HCT116 (cell line): ENCODE results near the gene CDHR3. TPM values are rescaled to one million over a fixed set of nuclear protein-coding genes. Genes with fewer than 3 reads are reported as not detected.
A peak's percentile ranks its signal among the peaks of the same experiment; 100 is the strongest.

Experiments
- ATAC-seq: fragments of 200-7000 bp; cut with Tn5 transposase; 2 replicates; pipeline ENCODE4 v1.9.1; 2020; ENCODE audit warnings: mild to moderate bottlenecking, moderate library complexity
- BruUV-seq: library from RNA; stranded (reverse); fragments of 400-500 nt; replicated peaks from 2 replicates; lab custom pipeline; 2021; lab: Mats Ljungman, UMichigan
- CTCF ChIA-PET: fragments of 300-600 bp; sonication (Branson Sonifier 250); formaldehyde crosslinking; loops from one replicate; lab custom pipeline; 2021; ENCODE audit warnings: antibody characterized with exemption; lab: Charles Lee
- POLR2A ChIA-PET: fragments of 300-600, 350-600 bp; sonication (Branson Sonifier 250); formaldehyde crosslinking; loops from one replicate; lab custom pipeline; 2021; ENCODE audit warnings: antibody characterized with exemption; lab: Charles Lee
- RAD21 ChIA-PET, 2 experiments: fragments of 300-600 bp; sonication (Branson Sonifier 250); formaldehyde crosslinking; loops; one replicate each; lab custom pipeline; 2023; ENCODE audit warnings: low total read pairs in 2 of 2; ENCODE audit not compliant: uncharacterized antibody in 2 of 2, unreplicated experiment in 2 of 2, low non-redundant PET in 1 of 2; lab: Charles Lee
- DNase-seq: peaks from one replicate; pipeline ENCODE4 v3.0.0-alpha.2; 2010; ENCODE audit warnings: low read depth, low spot score
- H2AFZ ChIP-seq: fragments of 200-600 bp; shearing (Covaris generic), sonication (generic); 2 replicates; pipeline ENCODE4 v1.6.1; 2017; ENCODE audit warnings: low read depth, mixed run types, mixed read lengths, antibody characterized with exemption, low read length; ENCODE audit not compliant: poor library complexity, severe bottlenecking
- H3K27ac ChIP-seq: 2 replicates; pipeline ENCODE4 v1.5.1; 2012; ENCODE audit warnings: low read depth, low read length
- H3K27me3 ChIP-seq: fragments of 200-600 bp; sonication (generic); 2 replicates; pipeline ENCODE4 v1.6.1; 2016; ENCODE audit warnings: mixed run types, low read length, mixed read lengths; ENCODE audit not compliant: insufficient read depth
- H3K36me3 ChIP-seq, 2 experiments: fragments of 200-500 bp in 1 of 2; fragments of 200-600 bp in 1 of 2; sonication (Bioruptor generic) in 1 of 2; sonication (generic) in 1 of 2; 2 replicates each; pipeline versions ENCODE4 v1.5.1 to v1.6.1; 2014 to 2016; ENCODE audit warnings: low read length in 2 of 2, inconsistent platforms in 1 of 2, mixed read lengths in 1 of 2, mixed run types in 1 of 2; ENCODE audit not compliant: insufficient read depth in 2 of 2, control insufficient read depth in 1 of 2
- H3K4me1 ChIP-seq, 2 experiments: fragments of 200-600 bp in 1 of 2; sonication (generic) in 1 of 2; 2 replicates each; pipeline versions ENCODE4 v1.5.1 to v1.6.1; 2012 to 2017; ENCODE audit warnings: low read length in 2 of 2, inconsistent platforms in 1 of 2, mild to moderate bottlenecking in 1 of 2, mixed read lengths in 1 of 2, mixed run types in 1 of 2, moderate library complexity in 1 of 2; ENCODE audit not compliant: insufficient read depth in 2 of 2, control insufficient read depth in 1 of 2
- H3K4me2 ChIP-seq: fragments of 200-600 bp; sonication (generic); 2 replicates; pipeline ENCODE4 v1.6.1; 2017; ENCODE audit warnings: mixed run types, low read length, mixed read lengths
- H3K4me3 ChIP-seq, 2 experiments: fragments of 200-600 bp in 1 of 2; sonication (generic) in 1 of 2; replicated peaks in 1 of 2; 2 replicates each; pipeline ENCODE4 v1.5.1; 2011 to 2016; ENCODE audit warnings: low read length in 2 of 2, control low read depth in 1 of 2, low read depth in 1 of 2, mild to moderate bottlenecking in 1 of 2, mixed read lengths in 1 of 2, mixed run types in 1 of 2
- H3K79me2 ChIP-seq: fragments of 200-600 bp; sonication (generic); 2 replicates; pipeline ENCODE4 v1.6.1; 2017; ENCODE audit warnings: mild to moderate bottlenecking, mixed run types, low read length, moderate library complexity, mixed read lengths; ENCODE audit not compliant: insufficient read depth
- H3K9ac ChIP-seq: fragments of 200-600 bp; sonication (generic); 2 replicates; pipeline ENCODE4 v1.6.1; 2016; ENCODE audit warnings: low read length, mixed read lengths
- H3K9me2 ChIP-seq: fragments of 200-600 bp; sonication (generic), shearing (Covaris generic); 2 replicates; pipeline ENCODE4 v1.6.1; 2017; ENCODE audit warnings: mixed run types, mild to moderate bottlenecking, moderate library complexity; ENCODE audit not compliant: insufficient read depth
- H3K9me3 ChIP-seq, 2 experiments: fragments of 200-500 bp in 1 of 2; fragments of 200-600 bp in 1 of 2; sonication (Bioruptor generic) in 1 of 2; sonication (generic) in 1 of 2; 2 replicates each; pipeline ENCODE4 v1.6.1; 2014 to 2017; ENCODE audit warnings: low read length in 2 of 2, mixed read lengths in 2 of 2, inconsistent platforms in 1 of 2, low read depth in 1 of 2, mild to moderate bottlenecking in 1 of 2, mixed run types in 1 of 2, moderate library complexity in 1 of 2; ENCODE audit not compliant: control insufficient read depth in 1 of 2, insufficient read depth in 1 of 2
- H4K20me1 ChIP-seq: fragments of 200-600 bp; sonication (generic), shearing (Covaris generic); 2 replicates; pipeline ENCODE4 v1.6.1; 2017; ENCODE audit warnings: mixed run types, mild to moderate bottlenecking, moderate library complexity; ENCODE audit not compliant: insufficient read depth
- ATF3 ChIP-seq: IDR thresholded peaks from 2 replicates; pipeline ENCODE4 v1.6.1; 2012
- ELF1 ChIP-seq: IDR thresholded peaks from 2 replicates; pipeline ENCODE4 v1.6.1; 2012; ENCODE audit warnings: low read depth, borderline replicate concordance
- EZH2 ChIP-seq: fragments of 200-600 bp; sonication (generic); IDR thresholded peaks from 2 replicates; pipeline ENCODE4 v1.6.1; 2017; ENCODE audit warnings: antibody characterized with exemption, mixed run types
- JUND ChIP-seq: IDR thresholded peaks from 2 replicates; pipeline ENCODE4 v1.6.1; 2012
- MAX ChIP-seq: IDR thresholded peaks from 2 replicates; pipeline ENCODE4 v1.6.1; 2012
- POLR2A ChIP-seq: IDR thresholded peaks from 2 replicates; pipeline ENCODE4 v1.7.0; 2011; ENCODE audit warnings: borderline replicate concordance; ENCODE audit not compliant: insufficient read depth, insufficient read length; ENCODE audit errors: extremely low read depth
- POLR2AphosphoS5 ChIP-seq: IDR thresholded peaks from 2 replicates; pipeline ENCODE4 v1.6.1; 2011; ENCODE audit warnings: mild to moderate bottlenecking, low read depth, low read length, moderate library complexity
- RAD21 ChIP-seq: IDR thresholded peaks from 2 replicates; pipeline ENCODE4 v1.6.1; 2012; ENCODE audit warnings: low read depth, mild to moderate bottlenecking
- SP1 ChIP-seq: IDR thresholded peaks from 2 replicates; pipeline ENCODE4 v1.6.1; 2012; ENCODE audit warnings: low read depth
- SRF ChIP-seq: IDR thresholded peaks from 2 replicates; pipeline ENCODE4 v1.6.1; 2012; ENCODE audit warnings: low read depth
- TCF7L2 ChIP-seq: IDR thresholded peaks from 2 replicates; pipeline ENCODE4 v1.7.0; 2011; ENCODE audit warnings: borderline replicate concordance, inconsistent platforms; ENCODE audit not compliant: insufficient read depth, insufficient read length; ENCODE audit errors: extremely low read depth
- intact Hi-C: fragments of 100-400 bp; cut with micrococcal nuclease; formaldehyde crosslinking; loops from 2 replicates; pipeline ENCODE4 v1.10.0; 2022
- total RNA-seq: library from RNA; stranded (reverse); gene quantifications from one replicate; pipeline ENCODE4 v1.2.1, GENCODE V29; 2021; ENCODE audit not compliant: unreplicated experiment

The CDHR3 gene
- total RNA-seq, 1 experiment from 2014 or later, result 5.5 TPM

GRCh38 chr7:106064771-106065574 lies 101.9 kb downstream of the CDHR3 start (continued):
- TF ChIP-seq POLR2AphosphoS5, result peak; percentile 80
- TF ChIP-seq SRF, result no peak
- TF ChIP-seq ELF1, result no peak
- TF ChIP-seq RAD21, result no peak; the same call in 1 of the 2 replicates
- TF ChIP-seq EZH2, result no peak

- H3K4me1 ChIP-seq, result peaks cover 15 to 40% of the 10 kb centered on the region in 2 experiments
- no TSS peak for BruUV-seq
- H2AFZ ChIP-seq, result peak overlapping the region; percentile 84
- H3K27ac ChIP-seq, result peak overlapping the region; percentile 55
- peak overlapping the region; percentile 87 for H3K4me2 ChIP-seq
- DNase-seq (no peak), ATAC-seq (no peak)
- TF ChIP-seq POLR2A, result no peak
- TF ChIP-seq JUND, result no peak
- TF ChIP-seq MAX, result no peak
- TF ChIP-seq EZH2, result no peak
- TF ChIP-seq SP1, result no peak
- no peak for TF ChIP-seq ATF3
- TF ChIP-seq TCF7L2, result no peak
- no peak for TF ChIP-seq SRF
- TF ChIP-seq ELF1, result no peak
- intact Hi-C loops, result no loop called here
- no peaks in the 10 kb centered on the region for H3K79me2 ChIP-seq
- H3K9me2 ChIP-seq, result no peaks in the 10 kb centered on the region
- H3K9ac ChIP-seq, result peak overlapping the region; percentile 52
- no peaks in the 10 kb centered on the region for H3K27me3 ChIP-seq
- no peaks in the 10 kb centered on the region for H3K36me3 ChIP-seq
- H3K4me3 ChIP-seq, result peak overlapping the region; percentile 22 to 49
- ChIA-PET POLR2A (interaction anchor here (0.8 to 1.3 kb wide), 2 partner anchors 46 to 88 kb away, joined by 3 to 5 read pairs; partner anchors contain the start of gene SYPL1), RAD21 (no interaction called here), CTCF (interaction anchor here (1.3 to 2.7 kb wide), 2 partner anchors 7 to 88 kb away, joined by 5 to 14 read pairs; no protein-coding TSS in a partner anchor)
- no peaks in the 10 kb centered on the region for H3K9me3 ChIP-seq
- H4K20me1 ChIP-seq, result no peaks in the 10 kb centered on the region
These were observed 102.8 kb downstream of the CDHR3 start for GRCh38 chr7:106065575-106066500.
